KOPT-K1 (cell line): Measurements from ENCODE around the gene SH2D2A.

Source experiments
- H3K27ac ChIP-seq: fragments of 200-600 bp; sonication (generic); 2 replicates; pipeline ENCODE4 v1.5.1; 2016; ENCODE audit warnings: antibody characterized with exemption, mild to moderate bottlenecking, low read depth, low read length; ENCODE audit not compliant: poor library complexity, severe bottlenecking
- H3K36me3 ChIP-seq: fragments of 200-600 bp; sonication (generic); 2 replicates; pipeline ENCODE4 v1.5.1; 2017; ENCODE audit warnings: antibody characterized with exemption, mild to moderate bottlenecking, low read length, moderate library complexity; ENCODE audit not compliant: insufficient read depth
- H3K9me3 ChIP-seq: fragments of 200-600 bp; sonication (generic); 2 replicates; pipeline ENCODE4 v1.5.1; 2017; ENCODE audit warnings: antibody characterized with exemption, low read length, mild to moderate bottlenecking; ENCODE audit not compliant: insufficient read depth, poor library complexity, severe bottlenecking

The SH2D2A gene

DNA sequence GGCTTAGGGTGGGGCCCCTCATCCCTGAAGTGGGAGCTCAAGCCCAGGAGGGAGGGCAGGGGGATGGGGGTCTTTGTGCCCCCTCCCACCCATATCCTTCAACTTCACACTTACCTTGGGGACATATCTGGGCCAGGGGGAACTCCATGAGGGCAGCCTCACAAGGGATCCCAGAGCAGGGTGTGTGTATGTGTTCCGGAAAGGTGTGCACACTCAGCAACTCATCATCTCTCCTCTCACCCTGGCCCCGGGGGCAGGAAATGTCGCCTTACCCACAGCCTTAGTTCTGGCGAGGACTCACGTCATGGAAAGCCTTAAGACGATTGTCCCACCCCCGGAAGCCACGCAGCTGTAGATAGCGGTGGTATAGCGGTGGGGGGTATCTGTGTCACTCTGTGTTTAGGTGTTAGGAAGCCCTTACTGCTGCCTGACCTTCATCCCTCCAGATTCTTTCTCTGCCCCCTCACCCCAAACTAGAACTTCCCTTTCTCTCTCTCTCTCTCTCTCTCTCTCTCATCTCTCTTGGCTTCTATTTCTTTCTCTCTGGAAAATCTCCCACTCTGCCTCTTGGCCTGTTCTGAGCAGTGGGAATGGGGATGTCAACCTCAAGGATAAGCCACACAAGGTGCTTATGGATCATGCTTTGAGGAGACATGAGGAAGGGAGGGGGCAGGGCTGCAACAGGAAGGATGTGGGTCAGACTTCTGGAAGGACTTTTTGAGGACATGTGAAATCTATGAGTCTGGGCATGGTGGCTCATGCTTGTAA lies at the start of gene SH2D2A:
Gene SH2D2A (minus strand): TSS at position 288 of the 768 bp plus-strand sequence. CDS start 140 bp downstream, at position 148.
- Histone ChIP-seq H3K9me3 (no peaks in the 10 kb centered on the region), H3K27ac (peak within 1 kb of the TSS; percentile 81), H3K36me3 (no peaks in the 10 kb centered on the region)

DNA sequence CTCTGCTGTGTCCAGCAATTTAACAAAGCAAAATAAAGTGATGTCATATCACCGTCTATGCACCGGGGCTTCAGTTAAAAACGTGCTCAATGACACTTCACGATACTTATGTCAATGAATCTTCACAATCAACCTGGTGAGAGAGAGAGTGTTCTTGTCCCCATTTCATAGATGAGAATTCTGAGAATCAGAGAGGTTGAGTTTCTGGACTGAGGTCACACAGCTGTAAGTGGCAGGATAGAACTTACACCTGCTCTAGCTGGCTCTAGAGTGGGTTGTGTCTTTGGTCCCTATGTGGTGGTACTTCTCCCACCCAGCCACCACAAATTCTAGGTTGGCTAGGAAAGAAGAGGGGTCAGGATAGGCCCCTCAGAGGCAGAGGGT lies 49.2 kb upstream of the SH2D2A start:
- Histone ChIP-seq H3K36me3 (no peaks in the 10 kb centered on the region), H3K27ac (no peak overlapping the region), H3K9me3 (no peaks in the 10 kb centered on the region)

- Histone ChIP-seq H3K36me3 (no peaks in the 10 kb centered on the region), H3K9me3 (no peaks in the 10 kb centered on the region), H3K27ac (no peak overlapping the region)
Measured at GRCh38 chr1:156865258-156865657, 48.6 kb upstream of the SH2D2A start.

DNA sequence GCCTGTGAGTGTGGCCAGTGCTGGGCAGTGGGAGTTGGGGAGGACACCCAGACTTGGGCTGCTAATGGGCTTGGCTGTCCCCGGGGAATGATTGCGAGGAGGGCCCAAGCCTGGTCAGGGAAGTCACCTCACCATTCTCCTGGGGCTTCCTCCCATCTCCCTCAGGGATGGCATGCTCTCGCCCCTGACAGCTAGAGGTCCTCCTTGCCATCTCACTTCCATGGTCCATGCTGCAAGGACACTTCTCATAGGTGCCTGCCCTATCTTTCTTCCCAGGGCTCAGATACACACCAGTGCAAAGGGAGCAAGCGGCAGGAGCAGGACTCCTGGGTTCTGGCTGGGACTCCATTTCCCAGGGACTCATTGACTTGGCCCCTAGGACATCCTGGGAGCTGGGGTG lies 48.1 kb upstream of the SH2D2A start:
- Histone ChIP-seq H3K36me3 (no peaks in the 10 kb centered on the region), H3K9me3 (no peaks in the 10 kb centered on the region)

GRCh38 chr1:156863631-156864030 lies 47.0 kb upstream of the SH2D2A start:
- Histone ChIP-seq H3K36me3 (no peaks in the 10 kb centered on the region), H3K9me3 (no peaks in the 10 kb centered on the region), H3K27ac (no peak overlapping the region)

More for the DNA sequence above, 48.1 kb upstream of the SH2D2A start:
- H3K27ac ChIP-seq: no peak overlapping the region

DNA sequence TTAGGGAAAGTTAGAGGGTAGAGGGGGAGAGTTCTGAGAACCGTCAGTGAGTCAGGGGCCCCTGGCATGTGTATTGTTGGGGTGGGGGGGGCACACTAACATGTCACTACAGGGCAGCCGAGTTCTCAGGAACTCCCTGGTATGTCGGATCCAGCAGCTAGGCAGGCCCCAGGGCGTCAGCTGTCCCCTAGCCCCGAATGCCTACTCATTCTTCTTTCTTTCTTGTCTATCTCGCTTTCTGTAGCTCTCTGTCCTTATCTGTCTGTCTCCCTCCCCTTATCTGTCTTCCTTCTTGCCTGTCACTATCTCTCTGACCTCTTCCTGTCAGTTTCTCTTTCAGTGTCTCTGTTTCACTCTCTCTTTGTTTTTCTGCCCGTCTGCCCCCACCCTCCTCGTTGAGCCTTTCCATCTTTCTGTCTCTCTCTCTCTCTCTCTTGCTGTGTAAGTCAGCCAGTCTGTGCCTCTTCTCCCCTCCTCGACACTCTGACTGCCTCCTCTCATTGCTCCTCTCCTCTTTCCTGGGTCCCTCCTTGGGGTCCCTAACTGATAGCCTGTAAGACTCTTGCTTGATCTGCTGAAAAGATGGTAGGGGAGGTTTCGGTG lies 46.5 kb upstream of the SH2D2A start:
- Histone ChIP-seq H3K36me3 (no peaks in the 10 kb centered on the region), H3K27ac (no peak overlapping the region), H3K9me3 (no peaks in the 10 kb centered on the region)

GRCh38 chr1:156862584-156862983 lies 45.9 kb upstream of the SH2D2A start:
- no peaks in the 10 kb centered on the region for H3K36me3 ChIP-seq
- no peak overlapping the region for H3K27ac ChIP-seq
- H3K9me3 ChIP-seq: no peaks in the 10 kb centered on the region

DNA sequence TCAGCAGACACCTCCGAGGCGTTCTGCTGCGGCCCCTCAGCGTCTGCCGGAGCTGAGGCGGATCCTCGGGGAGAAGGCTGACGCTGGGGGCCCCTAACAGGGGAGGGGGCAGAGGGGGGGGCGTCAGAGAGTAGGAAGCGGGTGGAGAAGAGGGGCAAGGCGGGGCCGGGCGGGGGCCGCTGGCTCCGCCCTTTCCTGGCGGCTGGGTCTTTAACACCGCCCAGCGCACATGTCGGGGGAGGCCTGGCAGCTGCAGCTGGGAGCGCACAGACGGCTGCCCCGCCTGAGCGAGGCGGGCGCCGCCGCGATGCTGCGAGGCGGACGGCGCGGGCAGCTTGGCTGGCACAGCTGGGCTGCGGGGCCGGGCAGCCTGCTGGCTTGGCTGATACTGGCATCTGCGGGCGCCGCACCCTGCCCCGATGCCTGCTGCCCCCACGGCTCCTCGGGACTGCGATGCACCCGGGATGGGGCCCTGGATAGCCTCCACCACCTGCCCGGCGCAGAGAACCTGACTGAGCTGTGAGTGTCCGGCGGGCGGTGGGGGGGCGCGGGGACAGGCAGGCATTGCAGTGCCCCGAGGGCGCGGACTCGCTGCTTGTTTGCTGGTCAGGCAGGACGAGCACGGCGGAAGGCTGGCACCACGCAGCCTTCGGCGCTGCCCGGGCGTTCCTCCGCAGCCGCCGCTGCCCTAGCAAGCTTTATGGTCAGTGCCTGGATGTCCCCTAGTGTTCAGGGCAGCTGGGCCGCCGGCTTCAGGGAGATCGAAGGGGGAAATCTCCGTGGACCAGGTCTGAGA lies 44.2 kb upstream of the SH2D2A start, which contains the start of gene NTRK1:
Gene NTRK1 (plus strand): TSS at position 238 of the 796 bp plus-strand sequence. CDS start 70 bp downstream, at position 308.
- Histone ChIP-seq H3K9me3 (no peaks in the 10 kb centered on the region), H3K36me3 (no peaks in the 10 kb centered on the region), H3K27ac (no peak within 1 kb of the TSS)

DNA sequence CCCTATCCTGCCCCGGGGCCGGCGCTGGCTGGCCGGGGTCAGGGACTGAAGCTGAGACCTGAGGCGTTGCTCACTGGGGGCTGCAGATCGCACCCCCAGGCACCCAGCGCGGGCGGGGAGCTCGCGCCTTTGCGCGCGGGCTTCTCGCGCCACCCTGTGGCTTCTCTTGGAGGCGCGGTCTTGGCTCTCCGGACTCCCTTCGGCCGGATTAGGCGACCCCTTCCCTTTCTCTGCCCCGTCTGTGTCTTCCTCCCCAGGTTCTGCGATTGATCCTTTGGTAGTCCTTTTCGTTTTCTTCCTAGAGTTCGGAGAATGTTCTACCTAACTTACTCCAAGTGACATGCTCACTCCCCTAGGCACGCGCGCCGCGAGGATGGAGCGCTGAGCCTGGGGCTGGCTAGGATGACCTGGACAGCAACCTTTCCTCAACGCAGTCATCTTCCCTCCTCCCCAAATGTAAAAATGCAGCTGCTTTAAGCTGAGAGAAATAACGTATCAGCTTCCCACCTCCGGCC lies 43.5 kb upstream of the SH2D2A start:
- no peaks in the 10 kb centered on the region for H3K9me3 ChIP-seq
- no peaks in the 10 kb centered on the region for H3K36me3 ChIP-seq
- H3K27ac ChIP-seq: no peak overlapping the region

- H3K27ac ChIP-seq: no peak overlapping the region
- H3K36me3 ChIP-seq: no peaks in the 10 kb centered on the region
- H3K9me3 ChIP-seq: no peaks in the 10 kb centered on the region
Measured at GRCh38 chr1:156859523-156860112, 43.0 kb upstream of the SH2D2A start.

DNA sequence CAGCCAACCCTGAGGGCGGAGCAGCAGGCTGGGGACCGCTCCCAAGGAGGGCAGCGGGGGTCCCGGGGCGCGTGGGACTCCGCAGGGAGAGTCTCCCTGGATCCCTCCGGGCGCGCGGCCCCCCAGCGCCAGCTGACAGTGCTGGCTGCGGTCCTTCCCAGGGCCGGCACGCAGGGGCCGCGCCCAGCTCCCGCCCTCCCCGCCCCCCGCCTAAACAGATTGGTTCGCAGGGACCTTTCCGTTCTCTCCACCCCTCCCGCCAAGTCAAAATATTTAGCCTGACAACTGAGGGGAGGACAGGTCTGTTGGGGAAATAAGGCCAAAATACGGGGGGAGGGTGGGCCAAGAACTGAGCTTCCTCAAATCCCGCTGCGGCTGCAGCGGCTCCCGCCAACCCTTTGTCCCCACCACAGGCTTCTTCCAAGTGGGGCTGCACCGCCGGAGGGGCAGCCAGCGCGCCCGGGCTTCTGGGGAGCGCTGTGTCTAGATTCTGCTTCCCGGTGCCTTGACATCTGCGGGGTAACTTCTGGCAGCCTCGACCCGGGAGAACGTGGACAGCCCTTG lies 42.4 kb upstream of the SH2D2A start, which contains the start of gene INSRR:
Gene INSRR (minus strand): TSS at position 159 of the 564 bp plus-strand sequence. CDS start 496 bp downstream, outside the sequence.
- Histone ChIP-seq H3K9me3 (no peaks in the 10 kb centered on the region), H3K27ac (no peak within 1 kb of the TSS), H3K36me3 (no peaks in the 10 kb centered on the region)

GRCh38 chr1:156858555-156858956 lies 41.9 kb upstream of the SH2D2A start:
- Histone ChIP-seq H3K9me3 (no peaks in the 10 kb centered on the region), H3K27ac (no peak overlapping the region), H3K36me3 (no peaks in the 10 kb centered on the region)

DNA sequence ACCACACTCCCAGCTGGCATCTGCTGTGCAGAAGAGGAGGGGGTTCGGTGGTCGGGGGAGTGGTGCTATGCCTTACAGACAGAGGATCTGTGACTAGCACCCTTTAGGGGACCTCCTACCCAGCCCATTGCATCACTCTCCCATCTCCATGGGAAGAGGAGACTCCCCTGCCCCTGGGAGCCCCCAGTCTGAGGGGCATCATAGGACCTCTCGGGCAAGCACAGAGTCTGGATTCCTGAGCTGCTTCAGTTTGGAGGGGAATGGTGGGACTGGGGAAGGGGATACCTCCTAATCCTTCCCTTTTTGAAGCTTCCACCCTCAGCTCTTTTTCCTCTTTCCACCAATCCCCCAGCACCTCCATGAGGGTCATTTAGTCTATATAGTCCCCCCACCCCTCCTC lies 40.9 kb upstream of the SH2D2A start:
- Histone ChIP-seq H3K9me3 (no peaks in the 10 kb centered on the region), H3K27ac (no peak overlapping the region), H3K36me3 (no peaks in the 10 kb centered on the region)

DNA sequence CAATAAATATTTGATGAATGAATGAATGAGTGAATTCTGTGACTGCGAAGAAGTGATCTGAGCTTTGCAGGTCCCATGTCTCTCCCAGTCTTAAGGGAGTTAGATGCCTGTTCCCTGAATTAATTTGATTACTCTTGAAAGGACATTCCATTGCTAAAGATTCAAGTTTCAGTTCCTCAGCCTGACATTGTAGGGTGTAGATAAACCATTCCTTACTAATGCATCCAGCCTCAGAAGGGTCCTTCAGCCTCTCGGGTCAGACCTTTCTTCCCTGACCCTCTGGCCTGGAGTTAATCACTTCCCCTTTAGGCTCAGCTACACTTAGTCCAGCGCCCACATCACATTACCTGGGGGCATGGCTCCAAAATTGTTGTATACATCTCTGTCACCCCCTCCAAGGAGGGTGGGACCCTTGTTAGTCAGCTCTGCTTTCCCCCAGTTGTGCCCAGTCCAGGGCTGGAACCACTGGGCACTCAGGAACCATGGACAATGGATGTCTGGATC lies 39.7 kb upstream of the SH2D2A start:
- no peaks in the 10 kb centered on the region for H3K36me3 ChIP-seq
- H3K9me3 ChIP-seq: no peaks in the 10 kb centered on the region
- H3K27ac ChIP-seq: no peak overlapping the region
